Endothelial cell of umbilical vein (primary cell): Measurements from ENCODE around the gene FBLN2. TPM values are rescaled to one million over a fixed set of nuclear protein-coding genes. Genes with fewer than 3 reads are reported as not detected.

ENCODE experiments used
- BruUV-seq: library from RNA; stranded (reverse); fragments of 400-500 nt; replicated peaks from 2 replicates; lab custom pipeline; 2021; lab: Mats Ljungman, UMichigan
- CTCF ChIA-PET: fragments of 300-600, 350-600 bp; sonication (Branson Sonifier 250); formaldehyde crosslinking; loops from one replicate; lab custom pipeline; 2021; ENCODE audit warnings: antibody characterized with exemption, inconsistent platforms; lab: Charles Lee
- POLR2A ChIA-PET: fragments of 300-600, 350-600 bp; sonication (Branson Sonifier 250); formaldehyde crosslinking; loops from one replicate; lab custom pipeline; 2021; ENCODE audit warnings: antibody characterized with exemption, inconsistent platforms; lab: Charles Lee
- DNase-seq: peaks from one replicate; pipeline ENCODE4 v3.0.0-alpha.2; 2011; ENCODE audit warnings: low read depth, low spot score
- FAIRE-seq: peaks from 2 replicates; lab custom pipeline; 2011; peaks lifted over from hg19 to GRCh38; lab: Jason Lieb, UNC
- H2AFZ ChIP-seq: 2 replicates; pipeline ENCODE4 v1.6.0; 2012; ENCODE audit warnings: low read depth, low read length, control low read depth, inconsistent platforms
- H3K27ac ChIP-seq: 2 replicates; pipeline ENCODE4 v1.5.1; 2011; ENCODE audit warnings: low read depth, mild to moderate bottlenecking, control low read depth, low read length, moderate library complexity; ENCODE audit not compliant: insufficient read depth
- H3K27me3 ChIP-seq, 2 experiments: 2 replicates each; pipeline versions ENCODE4 v1.6.0 to v1.6.1; 2011; ENCODE audit warnings: low read length in 2 of 2, mixed read lengths in 1 of 2; ENCODE audit not compliant: control insufficient read depth in 2 of 2, insufficient read depth in 2 of 2
- H3K36me3 ChIP-seq, 2 experiments: 2 replicates in 1 of 2; 3 replicates in 1 of 2; pipeline ENCODE4 v1.5.1; 2011; ENCODE audit warnings: low read length in 2 of 2, mild to moderate bottlenecking in 1 of 2, moderate library complexity in 1 of 2; ENCODE audit not compliant: control insufficient read depth in 2 of 2, insufficient read depth in 2 of 2; ENCODE audit errors: extremely low read depth in 1 of 2
- H3K4me1 ChIP-seq: 3 replicates; pipeline ENCODE4 v1.5.1; 2011; ENCODE audit warnings: mild to moderate bottlenecking, low read length; ENCODE audit not compliant: control insufficient read depth, insufficient read depth; ENCODE audit errors: extremely low read depth
- H3K4me2 ChIP-seq: 2 replicates; pipeline ENCODE4 v1.6.1; 2011; ENCODE audit warnings: low read length, control low read depth, mixed read lengths; ENCODE audit not compliant: insufficient read depth
- H3K4me3 ChIP-seq, 3 experiments: fragments of 200-600 bp in 1 of 3; sonication (generic), shearing (Covaris generic) in 1 of 3; replicated peaks in 1 of 3; 2 replicates each; pipeline ENCODE4 v1.5.1; 2011 to 2016; ENCODE audit warnings: control low read depth in 3 of 3, low read length in 3 of 3, mild to moderate bottlenecking in 2 of 3, inconsistent platforms in 1 of 3, low read depth in 1 of 3, moderate library complexity in 1 of 3; ENCODE audit not compliant: insufficient read depth in 1 of 3
- H3K79me2 ChIP-seq: 2 replicates; pipeline ENCODE4 v1.6.0; 2012; ENCODE audit warnings: low read length, inconsistent platforms; ENCODE audit not compliant: control insufficient read depth, insufficient read depth
- H3K9ac ChIP-seq: replicated peaks from 2 replicates; pipeline ENCODE3; 2011; ENCODE audit warnings: low read length, control low read depth; ENCODE audit not compliant: insufficient read depth; ENCODE audit errors: extremely low read depth
- H3K9me1 ChIP-seq: replicated peaks from 3 replicates; pipeline ENCODE4 v1.6.0; 2011; ENCODE audit warnings: mild to moderate bottlenecking, low read length; ENCODE audit not compliant: control insufficient read depth, insufficient read depth; ENCODE audit errors: extremely low read depth
- H3K9me3 ChIP-seq: replicated peaks from 2 replicates; pipeline ENCODE4 v1.5.1; 2012; ENCODE audit warnings: low read length, inconsistent platforms; ENCODE audit not compliant: control insufficient read depth, insufficient read depth
- H4K20me1 ChIP-seq: replicated peaks from 2 replicates; pipeline ENCODE3; 2011; ENCODE audit warnings: mild to moderate bottlenecking, low read length; ENCODE audit not compliant: control insufficient read depth, insufficient read depth; ENCODE audit errors: extremely low read depth
- CTCF ChIP-seq, 2 donors: IDR thresholded peaks; 1 replicate in 1 of 2; 2 replicates in 1 of 2; pipeline ENCODE4 v1.5.1; 2011; ENCODE audit warnings: low read length in 2 of 2, mild to moderate bottlenecking in 2 of 2, moderate library complexity in 2 of 2, control low read depth in 1 of 2, inconsistent platforms in 1 of 2, low read depth in 1 of 2; ENCODE audit not compliant: insufficient read depth in 1 of 2; ENCODE audit errors: extremely low read depth in 1 of 2
- EZH2 ChIP-seq: IDR thresholded peaks from 2 replicates; pipeline ENCODE4 v1.6.1; 2012; ENCODE audit warnings: borderline replicate concordance, low read depth, mild to moderate bottlenecking, moderate library complexity, low read length, inconsistent platforms; ENCODE audit not compliant: severe bottlenecking
- GATA2 ChIP-seq: IDR thresholded peaks from 2 replicates; pipeline ENCODE4 v1.7.0; 2011; ENCODE audit warnings: low read depth, mild to moderate bottlenecking, moderate library complexity, mixed read lengths, low read length; ENCODE audit not compliant: insufficient read length, insufficient read depth
- MAX ChIP-seq: IDR thresholded peaks from 2 replicates; pipeline ENCODE4 v1.6.1; 2011; ENCODE audit not compliant: insufficient read depth, insufficient read length
- MYC ChIP-seq: IDR thresholded peaks from one replicate; pipeline ENCODE4 v1.6.1; 2011; ENCODE audit warnings: mild to moderate bottlenecking, low read depth, low read length
- POLR2A ChIP-seq: IDR thresholded peaks from 2 replicates; pipeline ENCODE4 v1.6.1; 2012; ENCODE audit warnings: low read depth, mild to moderate bottlenecking, control low read depth, low read length
- dilution Hi-C: fragments of 300-500 bp; cut with MboI; formaldehyde crosslinking; loops from one replicate; pipeline ENCODE4 v1.15.0; 2019; ENCODE audit warnings: low sequenced_read_pairs; ENCODE audit not compliant: extremely low pct_ligation_motif_present
- intact Hi-C: fragments of 100-400 bp; cut with micrococcal nuclease; formaldehyde crosslinking; loops from one replicate; pipeline ENCODE4 v1.10.0; 2022
- polyA plus RNA-seq, 4 experiments: library from polyadenylated mRNA; depleted of rRNA in 3 of 4; stranded (reverse) in 3 of 4; unstranded in 1 of 4; fragments of >200 nt; gene quantifications; 2 replicates each; pipeline versions ENCODE4 v1.2.1 to v1.2.3, GENCODE V29; 2011 to 2012; ENCODE audit warnings: missing spikeins in 1 of 4
- total RNA-seq: library from RNA; stranded (reverse); gene quantifications from 2 replicates; pipeline ENCODE4 v1.2.3, GENCODE V29; 2021

FBLN2 gene
- total and polyA plus RNA-seq, 2 donors (not counting 3 experiments of a cell fraction or from before 2014, with no cell fraction given), result 1.4 to 1.9 TPM

GRCh38 chr3:13525827-13526625 is 22.9 kb upstream of the FBLN2 start:
- no peak overlapping the region for H3K4me3 ChIP-seq
- no peak overlapping the region for H3K9ac ChIP-seq
- TF ChIP-seq MYC (no peak), EZH2 (no peak), GATA2 (no peak), CTCF (IDR thresholded peaks at IDR 0.05; ENCODE audit: extremely low read depth in 1 of 2, insufficient read depth in 1 of 2, low read depth in 1 of 2, low read length in 2 of 2) (no peak), POLR2A (no peak), MAX (no peak)
- H3K27me3 ChIP-seq, result no peaks in the 10 kb centered on the region
- no peak for FAIRE-seq
- dilution Hi-C loops, result no loop called here
- no peaks in the 10 kb centered on the region for H3K4me1 ChIP-seq
- H4K20me1 ChIP-seq, result no peaks in the 10 kb centered on the region
- no peaks in the 10 kb centered on the region for H3K36me3 ChIP-seq
- H3K9me3 ChIP-seq, result no peaks in the 10 kb centered on the region
- ChIA-PET CTCF (interaction anchor here (0.9 to 2.8 kb wide), 2 partner anchors 8 to 30 kb away, joined by 4 to 8 read pairs; no protein-coding TSS in a partner anchor), POLR2A (no interaction called here)
- no peak overlapping the region for H3K27ac ChIP-seq
- BruUV-seq, result no TSS peak
- no peak for DNase-seq
- H3K79me2 ChIP-seq, result no peaks in the 10 kb centered on the region
- no peak overlapping the region for H2AFZ ChIP-seq
- no peak overlapping the region for H3K4me2 ChIP-seq
- intact Hi-C loops, result no loop called here
- H3K9me1 ChIP-seq, result no peaks in the 10 kb centered on the region
